Endothelial cell of umbilical vein (primary cell): ENCODE measurements around the gene TMEM98.

ENCODE experiments used
- CTCF ChIP-seq, 2 donors: IDR thresholded peaks; 1 replicate in 1 of 2; 2 replicates in 1 of 2; pipeline ENCODE4 v1.5.1; 2011; ENCODE audit warnings: low read length in 2 of 2, mild to moderate bottlenecking in 2 of 2, moderate library complexity in 2 of 2, control low read depth in 1 of 2, inconsistent platforms in 1 of 2, low read depth in 1 of 2; ENCODE audit not compliant: insufficient read depth in 1 of 2; ENCODE audit errors: extremely low read depth in 1 of 2
- EZH2 ChIP-seq: IDR thresholded peaks from 2 replicates; pipeline ENCODE4 v1.6.1; 2012; ENCODE audit warnings: borderline replicate concordance, low read depth, mild to moderate bottlenecking, moderate library complexity, low read length, inconsistent platforms; ENCODE audit not compliant: severe bottlenecking
- POLR2A ChIP-seq: IDR thresholded peaks from 2 replicates; pipeline ENCODE4 v1.6.1; 2012; ENCODE audit warnings: low read depth, mild to moderate bottlenecking, control low read depth, low read length
- POLR2AphosphoS5 ChIP-seq: IDR thresholded peaks from 2 replicates; pipeline ENCODE4 v1.6.1; 2012; ENCODE audit warnings: low read depth, mild to moderate bottlenecking, control low read depth, low read length, moderate library complexity; ENCODE audit not compliant: insufficient read depth
- TF ChIP-seq, protein P1 (sequence below): IDR thresholded peaks from 2 replicates; pipeline ENCODE4 v1.6.1; 2011; ENCODE audit not compliant: insufficient read depth, insufficient read length

GRCh38 chr17:32955155-32955554, 27.2 kb downstream of the TMEM98 start:
- TF ChIP-seq CTCF (IDR thresholded peaks at IDR 0.05; ENCODE audit: extremely low read depth in 1 of 2, insufficient read depth in 1 of 2, low read depth in 1 of 2, low read length in 2 of 2) (no peak), POLR2A (no peak), EZH2 (no peak), POLR2AphosphoS5 (no peak)
- TF ChIP-seq, protein P1, sequence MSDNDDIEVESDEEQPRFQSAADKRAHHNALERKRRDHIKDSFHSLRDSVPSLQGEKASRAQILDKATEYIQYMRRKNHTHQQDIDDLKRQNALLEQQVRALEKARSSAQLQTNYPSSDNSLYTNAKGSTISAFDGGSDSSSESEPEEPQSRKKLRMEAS, result no peak
